NCI-H2227 (cell line): ENCODE data around the gene PLA2G4D.

ENCODE experiments used
- DNase-seq: peaks from one replicate; lab custom pipeline; 2025; ENCODE audit not compliant: unreplicated experiment; lab: John Stamatoyannopoulos, UW

Gene PLA2G4D

DNA sequence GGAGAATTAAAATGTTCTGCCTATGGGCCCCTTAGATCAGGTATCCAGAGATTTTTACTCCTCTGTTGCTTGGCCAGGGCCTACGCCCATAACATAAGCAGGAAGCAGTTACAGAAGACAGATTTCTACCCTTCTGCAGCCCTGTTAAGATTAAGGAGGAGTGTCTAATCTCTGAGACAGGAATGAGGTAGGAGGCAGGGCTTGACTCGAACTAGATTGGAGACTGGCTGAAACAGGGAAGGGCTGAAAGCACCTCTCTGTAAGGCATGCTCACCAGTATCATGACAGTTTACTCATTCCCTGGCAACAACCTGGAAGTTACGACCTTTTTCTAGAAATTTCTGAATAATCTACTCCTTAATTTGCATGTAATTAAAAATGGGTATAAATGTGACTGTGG, 16.7 kb downstream of the PLA2G4D start:
- no peak for DNase-seq

DNA sequence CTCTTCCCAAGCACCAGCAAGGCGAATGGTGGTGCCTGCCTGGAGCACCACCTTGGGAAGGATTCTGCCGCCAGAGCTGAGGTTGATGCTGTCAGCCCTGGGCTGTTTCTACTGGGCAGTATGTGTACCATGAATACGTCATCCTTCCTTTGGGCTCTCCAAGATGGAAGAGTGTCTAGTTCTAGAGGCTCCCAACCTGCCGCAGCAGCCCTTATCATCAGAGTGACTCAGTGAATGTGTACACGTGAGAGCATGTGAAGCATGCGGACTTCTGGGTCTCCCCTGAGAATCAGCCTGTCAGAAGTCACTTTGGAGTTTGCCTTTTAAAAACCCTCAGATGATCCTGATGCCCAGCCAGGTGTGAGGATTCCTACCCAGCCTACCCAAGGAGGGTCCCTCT, 20.9 kb downstream of the PLA2G4D start:
- DNase-seq, result no peak

DNA sequence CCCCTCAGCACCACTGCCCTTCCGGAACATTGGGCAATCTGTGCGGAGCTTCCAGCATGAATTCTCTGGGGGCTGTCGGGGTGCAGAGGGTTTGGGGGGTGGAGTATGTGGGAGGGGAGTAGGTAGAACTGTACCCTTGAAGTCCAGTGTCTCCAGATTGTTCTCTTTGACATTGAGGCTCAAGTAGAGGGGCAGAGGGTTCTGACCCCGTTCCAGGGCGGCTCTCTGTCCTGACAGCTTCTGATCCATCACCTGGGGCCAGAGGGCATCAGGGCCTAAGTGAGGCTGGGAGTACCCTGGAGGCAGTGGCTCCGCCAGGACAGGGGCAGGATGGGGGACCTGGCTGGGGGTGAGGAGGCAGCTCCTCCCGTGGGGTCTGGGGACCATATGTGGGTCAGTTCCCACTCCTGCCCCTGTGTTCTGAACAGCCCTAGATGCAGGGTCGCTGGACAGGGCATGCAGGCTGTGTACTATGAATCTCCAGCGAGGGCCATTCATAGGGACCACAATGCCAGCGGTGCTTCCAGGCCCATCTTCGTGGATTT, 22.1 kb downstream of the PLA2G4D start:
- DNase-seq, result no peak

DNA sequence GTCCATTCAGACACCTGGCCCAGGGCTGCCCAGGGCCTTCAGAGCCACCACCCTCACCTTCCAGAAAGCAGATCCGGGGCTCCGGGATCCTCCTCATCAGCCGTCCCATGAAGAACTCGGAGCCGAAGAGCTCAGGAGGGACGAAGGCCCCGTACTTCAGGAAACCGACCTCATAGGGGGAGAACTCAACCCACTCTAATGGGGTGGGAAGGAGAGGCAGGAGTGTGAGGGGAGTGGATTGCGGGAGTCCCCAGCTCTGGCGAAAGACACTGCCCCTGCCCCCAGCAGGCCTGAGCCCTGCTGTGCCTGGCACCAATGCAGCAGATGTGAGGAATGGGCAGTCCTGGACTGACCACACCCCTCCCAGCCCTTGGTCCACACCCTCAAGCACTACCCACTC, 22.6 kb downstream of the PLA2G4D start:
- DNase-seq, result no peak

DNA sequence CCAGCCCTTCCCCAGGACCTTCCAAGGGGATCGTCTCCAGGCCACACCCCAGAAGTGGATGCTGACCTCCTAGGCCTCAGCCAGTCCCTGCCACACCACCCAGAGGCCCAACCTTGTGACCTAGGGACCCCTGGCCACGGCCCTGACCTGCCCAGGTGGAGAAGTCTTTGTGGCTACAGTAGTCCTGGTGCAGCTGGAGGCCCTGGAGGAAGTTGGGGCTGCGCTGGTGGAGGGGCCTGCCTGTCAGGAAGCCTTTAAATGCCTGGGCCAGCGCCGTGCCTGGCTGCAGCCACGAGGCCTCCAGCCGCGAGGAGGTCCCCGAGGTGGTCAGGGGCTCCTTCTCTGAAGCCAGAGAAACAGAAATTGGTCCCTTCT, 23.4 kb downstream of the PLA2G4D start:
- no peak for DNase-seq

DNA sequence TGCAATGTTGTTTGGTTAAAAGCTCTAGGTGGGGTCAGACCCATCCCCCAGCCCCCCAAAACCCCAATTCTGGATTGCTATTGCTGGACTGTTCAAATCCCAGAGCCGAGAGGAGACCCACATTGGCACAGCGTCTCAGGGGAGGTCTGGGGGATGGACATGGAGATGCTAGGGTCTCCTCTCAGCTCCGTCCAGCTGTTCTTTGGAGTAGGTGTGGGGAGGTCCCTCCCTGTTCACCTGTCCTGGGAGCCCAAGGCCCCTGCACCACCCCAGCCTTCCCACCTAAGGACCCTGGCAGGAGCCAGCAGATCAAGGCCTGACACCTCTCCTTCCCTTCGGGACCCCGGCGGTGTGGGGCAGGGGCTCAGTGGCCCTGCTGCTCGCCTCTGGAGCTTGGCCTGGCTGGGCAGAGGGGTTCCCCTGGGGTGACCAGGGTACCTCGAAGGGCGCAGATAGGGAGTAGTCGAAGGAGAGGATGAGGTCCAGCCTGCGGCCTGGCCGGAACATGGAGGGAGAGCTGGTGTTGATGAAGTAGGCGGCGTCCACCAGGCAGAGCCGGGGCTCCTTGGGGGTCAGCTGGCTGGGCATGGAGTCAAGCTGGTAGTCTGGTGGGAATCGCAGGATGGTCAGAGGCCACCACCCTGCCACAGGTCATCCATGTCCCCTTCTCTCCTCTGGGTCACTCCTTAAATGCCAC, 23.9 kb downstream of the PLA2G4D start:
- no peak for DNase-seq

DNA sequence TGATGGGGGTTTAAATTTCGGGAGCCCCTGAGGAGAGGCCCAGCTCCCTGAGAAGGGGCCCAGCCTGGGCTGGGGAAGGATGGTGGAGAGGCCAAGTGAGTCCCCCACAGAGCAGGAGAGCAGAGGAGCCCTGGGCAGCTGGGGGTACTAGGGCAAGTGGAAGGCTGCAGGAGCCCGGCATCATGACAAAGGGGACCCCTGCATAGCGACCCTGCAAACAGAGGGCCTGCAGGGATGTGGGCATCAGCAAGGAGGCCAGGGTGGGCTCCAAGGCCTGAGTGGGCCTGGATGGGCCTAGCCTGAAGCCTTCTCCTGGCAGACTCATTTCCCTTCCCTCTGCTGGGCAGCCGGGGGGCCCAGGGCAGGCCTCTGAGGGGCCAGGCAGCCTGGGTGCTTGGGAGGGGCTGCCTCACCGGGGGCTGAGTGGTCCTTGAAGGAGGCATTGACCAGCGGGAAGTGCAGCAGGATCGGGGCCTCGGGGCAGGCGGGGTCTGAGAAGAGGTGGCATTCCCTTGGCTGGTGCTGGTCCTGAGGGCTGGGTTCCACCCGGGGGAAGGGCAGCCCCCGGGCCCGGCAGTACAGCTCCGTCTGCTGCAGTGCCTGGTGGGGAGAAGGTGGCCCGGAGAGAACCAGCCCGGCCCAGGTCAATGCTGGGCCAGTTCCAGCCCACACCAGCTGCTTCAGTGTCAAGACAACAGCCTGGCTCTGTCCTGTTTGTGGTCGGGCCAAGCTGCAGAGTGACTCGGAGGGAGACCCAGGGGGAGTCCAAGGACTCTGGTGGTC, 24.7 kb downstream of the PLA2G4D start:
- no peak for DNase-seq

DNA sequence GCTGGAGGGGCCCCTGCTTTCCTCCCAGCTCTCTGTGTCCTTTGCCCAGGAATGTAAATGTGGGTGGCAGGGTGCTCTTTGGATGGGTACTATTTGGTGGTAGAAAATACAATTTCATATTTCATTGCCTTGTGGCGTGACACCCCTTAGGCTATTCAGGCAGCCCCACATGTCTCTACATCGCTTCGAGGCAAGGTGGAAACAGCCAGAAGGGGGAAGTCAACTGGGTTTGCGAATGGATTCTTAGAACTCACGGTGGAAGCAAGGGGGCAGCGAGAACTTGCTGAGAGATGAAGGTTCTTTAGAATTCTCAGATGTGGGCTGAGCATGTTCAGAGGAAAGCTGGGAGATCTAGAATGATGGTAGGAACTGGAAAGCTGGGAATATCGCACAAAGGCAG, 25.3 kb downstream of the PLA2G4D start:
- no peak for DNase-seq

DNA sequence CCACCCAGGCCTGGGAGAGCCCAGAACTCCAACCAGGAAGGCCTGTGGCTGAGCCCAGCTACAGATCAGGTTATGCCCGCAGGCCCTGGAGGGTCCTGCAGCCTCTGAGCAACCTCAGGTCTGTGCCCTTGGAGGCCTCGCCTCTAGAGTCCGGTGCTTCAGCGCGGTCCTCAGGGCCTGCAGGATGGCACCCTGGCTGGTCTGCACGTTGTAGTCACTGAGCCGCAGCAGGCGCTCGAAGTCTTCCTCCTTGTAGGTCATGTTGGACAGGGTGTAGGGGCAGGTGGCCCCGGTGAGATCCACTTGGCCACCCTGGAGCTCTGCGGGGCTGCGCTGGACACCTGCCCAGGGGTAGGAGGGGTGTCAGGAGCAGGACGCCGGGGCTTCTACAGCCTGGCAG, 25.8 kb downstream of the PLA2G4D start:
- no peak for DNase-seq

DNA sequence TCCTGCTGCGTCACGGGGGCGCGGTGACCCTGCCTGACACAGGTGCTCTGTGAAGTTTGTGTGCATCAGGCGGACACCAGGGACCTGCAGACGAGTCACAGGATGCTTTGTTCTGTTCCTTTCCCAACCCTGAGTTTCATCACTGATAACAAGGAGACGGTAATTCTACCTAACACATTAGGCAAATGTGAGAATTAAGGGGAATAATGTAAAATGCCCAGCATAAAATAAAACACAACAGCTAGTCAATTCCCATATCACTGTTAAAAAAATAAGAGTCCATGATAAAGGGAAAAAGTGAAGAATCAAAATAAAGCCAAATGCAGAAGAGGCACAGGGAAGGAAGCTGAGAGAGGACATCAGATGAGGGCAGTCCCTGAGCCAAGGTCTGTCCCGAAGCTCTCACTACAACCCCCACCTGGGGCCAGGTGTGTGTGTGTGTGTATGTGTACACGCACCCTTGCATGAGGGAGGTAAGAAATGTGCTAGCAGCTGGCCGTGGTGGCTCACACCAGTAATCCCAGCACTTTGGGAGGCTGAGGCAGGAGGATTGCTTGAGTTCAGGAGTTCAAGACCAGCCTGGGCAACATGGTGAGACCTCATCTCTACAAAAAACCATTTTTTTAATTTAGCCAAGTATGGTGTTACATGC, 27.5 kb downstream of the PLA2G4D start:
- DNase-seq, result no peak

DNA sequence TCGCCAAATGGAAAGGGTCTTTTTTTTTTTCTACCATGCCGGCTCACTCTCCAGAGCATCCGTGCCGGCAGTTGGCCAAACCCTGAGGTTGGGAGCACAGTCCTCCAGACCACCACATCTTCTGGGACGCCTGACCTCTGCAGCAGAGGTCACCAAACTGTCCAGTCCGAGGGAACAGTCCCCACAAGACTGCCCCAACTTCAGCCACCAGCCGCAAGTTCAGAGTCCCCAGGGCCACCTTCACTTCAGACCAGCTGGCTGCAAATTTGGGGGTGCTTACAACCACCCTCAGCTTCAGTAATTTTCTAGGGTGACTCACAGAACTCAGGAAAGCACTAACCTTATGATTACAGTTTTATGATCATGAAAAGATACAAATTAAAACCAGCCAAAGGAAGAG, 28.9 kb downstream of the PLA2G4D start:
- DNase-seq, result no peak

DNA sequence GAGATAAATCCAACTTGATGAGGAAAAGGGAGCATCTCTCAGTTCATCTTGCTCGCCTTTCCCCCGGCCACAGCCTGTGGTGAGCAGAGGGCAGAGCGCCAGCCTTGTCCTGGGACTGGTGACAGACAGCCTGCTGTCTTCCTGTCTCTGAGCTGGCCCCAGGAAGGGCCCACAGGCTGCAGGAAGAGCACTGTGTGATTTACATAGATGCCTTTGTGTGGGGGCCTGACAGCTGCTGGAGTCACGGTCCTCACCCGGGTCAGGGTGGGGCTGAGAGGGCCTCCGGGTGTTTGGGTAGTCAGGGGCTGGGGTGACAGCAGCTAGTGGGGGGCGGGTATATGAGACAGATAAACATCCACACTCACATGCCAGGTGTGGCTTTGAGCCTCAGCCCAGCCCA, 29.3 kb downstream of the PLA2G4D start:
- DNase-seq, result no peak

DNA sequence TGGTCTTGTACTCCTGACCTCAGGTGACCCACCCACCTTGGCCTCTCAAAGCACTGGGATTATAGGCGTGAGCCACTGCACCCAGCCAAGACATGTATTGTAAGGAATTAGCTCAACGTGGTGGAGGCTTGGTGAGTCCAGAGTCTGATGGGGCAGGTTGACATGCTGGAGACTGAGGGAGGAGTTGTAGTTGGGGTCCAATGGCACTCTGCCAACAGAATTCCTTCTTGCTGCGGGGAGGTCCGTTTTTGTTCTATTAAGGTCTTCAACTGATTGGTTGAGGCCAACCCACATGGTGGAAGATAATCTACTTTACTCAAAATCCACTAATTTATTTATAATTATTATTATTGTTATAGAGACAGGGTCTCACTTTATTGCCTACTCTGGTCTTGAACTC, 30.1 kb downstream of the PLA2G4D start:
- DNase-seq, result no peak

DNA sequence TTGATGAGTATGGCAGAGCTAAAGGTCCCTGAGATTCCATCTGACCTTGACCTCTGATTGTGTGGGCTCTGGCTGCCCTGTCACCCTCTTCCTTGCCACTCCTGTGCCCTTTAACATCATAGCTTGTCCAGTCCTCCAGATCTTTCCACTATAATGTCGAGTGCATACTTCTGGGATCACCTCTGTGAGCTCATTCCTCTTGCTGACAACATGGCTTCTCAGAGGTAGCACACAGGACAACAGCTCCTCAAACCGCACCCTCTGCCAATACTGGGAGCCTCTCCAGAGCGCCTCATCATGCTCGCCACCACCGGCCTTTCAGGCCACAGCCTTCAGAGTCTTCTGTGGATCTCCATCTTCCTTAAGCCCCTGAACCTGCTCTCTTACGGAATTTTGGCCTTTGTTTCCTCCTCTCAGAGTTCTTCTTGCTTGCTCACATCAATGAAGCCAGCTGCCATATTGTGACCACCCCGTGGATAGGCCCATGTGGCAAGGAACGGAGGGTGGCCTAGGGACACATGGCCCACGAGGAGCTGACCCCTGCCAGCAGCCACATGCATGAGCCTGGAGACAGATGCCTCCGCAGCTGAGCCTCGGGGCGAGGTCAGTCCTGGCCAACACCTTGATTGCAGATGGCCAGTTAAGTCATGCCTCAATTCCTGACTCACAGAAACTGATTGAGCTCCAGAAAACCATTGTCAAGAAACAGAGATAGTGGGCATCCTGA, 31.1 kb downstream of the PLA2G4D start:
- no peak for DNase-seq

DNA sequence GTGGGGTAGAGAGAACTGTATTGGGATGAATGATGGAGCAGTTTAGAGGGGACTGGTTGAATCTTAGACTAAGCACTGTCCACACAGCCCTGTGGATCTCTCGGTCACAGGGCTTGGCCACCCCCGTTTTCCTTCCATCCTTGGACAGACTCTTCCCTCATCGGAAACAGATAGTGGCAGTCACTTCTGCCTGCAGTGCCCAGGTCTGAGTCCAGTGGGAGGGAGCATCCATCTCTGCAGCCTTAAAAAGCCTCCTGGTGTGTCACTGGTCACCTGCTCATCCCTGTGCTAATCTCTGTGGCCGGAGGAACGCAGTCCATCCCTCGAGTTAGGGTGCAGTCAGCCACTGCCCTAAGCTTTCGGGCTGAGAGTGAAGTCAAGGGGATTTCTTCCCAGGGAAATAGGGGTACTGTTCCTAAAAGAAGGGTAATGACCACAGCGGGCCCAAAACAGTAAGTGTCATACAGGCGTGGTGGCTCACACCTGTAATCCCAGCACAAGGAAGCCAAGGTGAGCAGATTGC, 32.0 kb downstream of the PLA2G4D start:
- DNase-seq, result no peak

DNA sequence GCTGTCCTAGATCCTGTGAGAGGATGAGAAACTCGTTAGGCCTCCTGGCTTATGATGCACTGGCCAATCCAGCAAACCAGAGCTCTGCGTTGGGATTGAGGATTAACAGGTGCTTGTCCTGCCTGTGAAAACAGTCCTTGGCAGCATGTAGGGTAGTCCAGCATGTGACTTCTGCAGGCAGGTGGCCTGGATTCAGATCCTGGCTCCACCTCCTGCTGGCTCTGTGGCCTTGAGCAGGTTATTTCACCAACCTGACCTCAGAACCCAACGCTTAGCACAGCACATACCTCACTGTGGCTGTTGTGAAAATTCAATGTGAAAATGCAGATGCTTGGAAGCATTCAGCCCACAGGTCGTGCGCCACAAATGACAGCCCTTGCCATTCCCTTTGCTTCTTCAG, 33.6 kb downstream of the PLA2G4D start:
- no peak for DNase-seq

DNA sequence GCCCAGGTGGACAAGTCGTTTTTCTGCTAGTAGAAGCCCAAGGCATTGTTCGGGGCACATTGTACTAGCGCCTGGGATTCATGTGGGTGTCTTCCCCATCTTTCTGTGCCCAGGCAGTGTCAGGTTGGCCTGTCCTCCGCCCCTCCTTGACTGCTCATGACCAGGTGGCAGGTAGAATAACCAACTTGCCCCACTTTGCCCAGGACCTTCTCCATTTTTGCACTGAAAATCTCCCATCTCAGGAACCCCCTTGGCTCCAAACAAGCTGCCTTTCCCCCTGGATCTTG, 33.9 kb downstream of the PLA2G4D start:
- DNase-seq, result no peak

DNA sequence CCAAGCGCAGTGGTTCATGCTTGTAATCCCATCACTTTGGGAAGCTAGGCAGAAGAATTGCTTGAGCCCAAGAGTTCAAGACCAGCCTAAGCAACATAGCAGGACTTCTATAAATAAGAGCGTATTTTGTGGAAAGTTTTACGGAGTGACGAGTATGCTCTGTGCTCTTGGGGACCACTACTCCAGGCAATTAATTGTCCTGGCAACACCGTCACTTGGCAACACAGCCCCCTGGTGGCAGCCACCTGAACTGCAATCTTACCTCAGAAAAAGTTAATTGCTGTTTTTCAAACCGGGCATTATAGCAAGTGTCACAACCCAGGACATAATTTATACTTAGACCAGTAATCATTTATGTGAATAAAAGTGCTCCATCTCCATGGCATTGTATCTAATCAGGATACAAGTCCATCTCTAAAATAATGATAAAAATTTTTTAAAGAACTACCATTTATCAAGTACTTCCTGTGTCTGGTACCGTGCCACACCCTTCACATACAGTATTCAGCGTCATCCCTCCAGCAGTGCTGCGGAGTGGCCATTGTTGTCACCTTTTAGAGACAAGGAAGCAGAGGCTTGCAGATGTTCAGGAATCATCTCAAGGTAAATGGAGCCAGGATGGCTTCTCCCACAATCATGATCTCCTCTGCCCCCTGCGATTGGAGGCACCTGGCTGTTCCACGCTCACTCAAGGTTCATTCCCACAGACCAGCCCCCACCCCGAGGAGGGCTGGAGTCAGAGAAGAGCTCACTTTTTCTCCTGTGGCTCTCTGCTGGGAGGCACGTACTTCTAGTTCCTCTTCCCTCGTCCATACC, 34.5 kb downstream of the PLA2G4D start:
- peak; percentile 45 for DNase-seq

DNA sequence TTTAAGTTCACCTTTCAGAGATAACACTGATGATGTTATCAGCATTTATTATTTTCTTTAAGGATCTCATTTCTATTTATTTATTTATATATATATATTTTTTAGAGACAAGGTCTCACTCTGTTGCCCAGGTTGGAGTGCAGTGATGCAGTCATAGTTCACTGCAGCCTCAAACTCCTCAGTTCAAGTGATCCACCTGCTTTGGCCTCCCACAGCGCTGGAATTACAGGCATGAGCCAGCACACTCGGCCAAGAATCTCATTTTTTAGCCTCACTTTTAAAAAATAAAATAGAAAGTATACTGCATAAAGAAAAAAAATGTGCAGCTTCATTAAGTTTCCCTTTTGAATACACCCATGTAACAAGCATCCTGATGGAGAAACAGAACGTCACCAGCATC, 35.6 kb downstream of the PLA2G4D start:
- no peak for DNase-seq

DNA sequence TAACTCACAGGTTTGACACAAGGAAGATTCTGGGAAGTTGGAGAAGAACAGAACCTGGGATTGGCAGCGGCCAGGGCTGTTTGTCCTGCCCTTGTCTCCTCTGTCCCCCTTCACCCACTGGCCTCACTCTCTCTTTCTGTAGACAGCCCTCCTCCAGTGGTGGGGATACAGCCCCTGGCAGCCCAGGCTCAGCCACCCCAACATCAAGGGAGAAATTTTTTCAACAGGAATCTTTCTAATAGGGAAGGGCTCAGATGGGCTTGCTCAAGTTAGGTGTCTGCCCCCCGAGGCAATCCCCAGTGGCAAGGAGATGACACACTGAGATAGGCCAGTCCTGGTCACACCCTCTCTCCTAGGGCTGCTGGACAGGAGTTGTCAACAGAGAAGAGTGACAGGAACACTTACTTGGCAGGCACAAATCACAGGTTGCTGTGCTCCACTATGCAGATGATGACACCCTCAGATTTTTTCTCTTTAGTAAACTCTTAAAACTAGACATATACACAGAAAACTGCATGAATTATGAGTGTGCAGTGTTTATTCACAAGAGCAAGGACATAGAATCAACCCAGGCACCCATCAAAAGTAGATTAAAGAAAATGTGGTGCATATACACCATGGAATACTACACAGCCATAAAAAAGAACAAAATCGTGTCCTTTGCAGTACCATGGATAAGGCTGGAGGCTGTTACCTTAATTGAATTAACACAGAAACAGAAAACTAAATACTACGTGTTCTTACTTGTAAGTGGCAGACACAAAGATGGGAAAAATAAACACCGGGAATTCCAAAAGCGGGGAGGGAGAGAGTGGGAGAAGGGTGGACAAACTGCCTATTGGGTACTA, 36.3 kb downstream of the PLA2G4D start:
- DNase-seq, result no peak
